ENCODE results near the gene POC1A.
"Not testable (repeated sequence)": the region's sequence is repeated elsewhere in the genome, so short reads cannot be mapped to it uniquely, and the experiment has no call there.

POC1A gene

GRCh38 chr3:52041118-52041731 is 113.0 kb downstream of the POC1A start:
- no peak for DNase-seq

GRCh38 chr3:52040600-52040999 is 113.6 kb downstream of the POC1A start:
- no peak for DNase-seq

GRCh38 chr3:52039846-52040245 is 114.4 kb downstream of the POC1A start:
- DNase-seq = no peak

- DNase-seq = no peak
Observed at GRCh38 chr3:52039426-52039825, 114.8 kb downstream of the POC1A start.

- no peak for DNase-seq
Observed at GRCh38 chr3:52038227-52038626, 116.0 kb downstream of the POC1A start.

GRCh38 chr3:52037291-52037690 is 116.9 kb downstream of the POC1A start:
- no peak for DNase-seq

- DNase-seq = no peak
Observed at GRCh38 chr3:52036829-52037228, 117.4 kb downstream of the POC1A start.

- no peak for DNase-seq
Observed at GRCh38 chr3:52036222-52036694, 118.0 kb downstream of the POC1A start.

- no peak for DNase-seq
Observed at GRCh38 chr3:52034651-52035050, 119.6 kb downstream of the POC1A start.

- DNase-seq = no peak
Observed at GRCh38 chr3:52034212-52034611, 120.0 kb downstream of the POC1A start.

GRCh38 chr3:52033748-52034147 is 120.5 kb downstream of the POC1A start:
- DNase-seq = not testable (repeated sequence)

- DNase-seq = no peak
Observed at GRCh38 chr3:52032702-52033408, 121.4 kb downstream of the POC1A start.

GRCh38 chr3:52031896-52032295 is 122.3 kb downstream of the POC1A start:
- no peak for DNase-seq

GRCh38 chr3:52030714-52031310 is 123.4 kb downstream of the POC1A start:
- no peak for DNase-seq

- no peak for DNase-seq
Observed at GRCh38 chr3:52029535-52029934, 124.7 kb downstream of the POC1A start.

- no peak for DNase-seq
Observed at GRCh38 chr3:52029053-52029452, 125.2 kb downstream of the POC1A start.

GRCh38 chr3:52028572-52028971 is 125.7 kb downstream of the POC1A start:
- no peak for DNase-seq

- no peak for DNase-seq
Observed at GRCh38 chr3:52026041-52026440, 128.2 kb downstream of the POC1A start.

GRCh38 chr3:52025453-52025852 is 128.8 kb downstream of the POC1A start:
- no peak for DNase-seq

Measured in suppressor macrophage treated with lipopolysaccharide for 1 hour (primary cell).